GM19023 (cell line): ENCODE data around the gene MRO.

Experiments used
- ATAC-seq: cut with Tn5 transposase; IDR thresholded peaks from one replicate; pipeline ENCODE4 v1.9.1; 2021; ENCODE audit warnings: mild to moderate bottlenecking, moderate library complexity; ENCODE audit not compliant: unreplicated experiment

The MRO gene

DNA sequence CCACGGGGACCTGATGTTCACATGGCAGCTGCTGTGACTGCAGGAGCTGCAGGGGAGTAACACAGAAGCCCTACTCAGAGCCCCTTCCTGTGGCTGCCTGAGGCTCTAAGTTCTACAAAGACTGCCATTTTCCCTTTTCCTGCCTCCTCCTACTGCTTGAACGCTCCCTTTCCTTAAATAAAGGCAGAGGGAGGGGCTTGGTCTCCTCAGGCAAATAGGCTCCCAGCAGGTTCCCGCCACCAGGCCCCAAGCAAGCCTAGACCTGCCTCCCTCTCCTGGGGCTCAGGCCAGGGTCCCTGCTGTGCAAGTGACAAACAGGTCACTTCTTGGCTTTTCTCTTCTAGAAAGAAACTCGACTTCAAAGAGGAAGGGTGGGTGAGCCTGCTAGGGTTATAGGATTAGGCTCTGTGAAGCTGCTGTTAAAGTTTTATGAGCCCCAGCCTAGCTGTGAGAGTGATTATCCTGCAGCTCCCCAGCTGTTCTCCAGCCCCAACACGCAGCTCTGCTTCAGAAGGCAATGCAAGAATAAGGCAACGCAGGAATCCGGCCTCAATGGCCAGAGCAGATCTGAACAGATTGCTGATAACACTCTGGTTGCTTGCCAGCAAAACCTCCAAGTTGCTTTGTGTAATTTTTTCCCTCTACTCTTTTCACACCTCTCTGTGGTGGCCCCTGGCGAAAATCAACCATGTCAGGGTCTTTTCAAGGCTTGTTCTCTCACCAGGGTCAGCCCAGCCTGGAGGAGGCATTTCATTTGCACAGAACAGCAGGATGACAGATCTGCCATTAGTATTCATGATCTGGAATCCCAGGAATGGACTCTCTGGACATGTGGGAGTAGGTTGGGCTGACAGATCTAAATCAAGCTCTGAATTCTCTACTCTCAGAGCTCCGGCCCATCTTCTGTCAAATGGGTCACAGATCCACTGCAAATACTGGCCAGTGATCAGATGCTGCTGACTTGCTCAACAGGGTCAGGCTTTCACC, 71.3 kb downstream of the MRO start:
- no peak for ATAC-seq

DNA sequence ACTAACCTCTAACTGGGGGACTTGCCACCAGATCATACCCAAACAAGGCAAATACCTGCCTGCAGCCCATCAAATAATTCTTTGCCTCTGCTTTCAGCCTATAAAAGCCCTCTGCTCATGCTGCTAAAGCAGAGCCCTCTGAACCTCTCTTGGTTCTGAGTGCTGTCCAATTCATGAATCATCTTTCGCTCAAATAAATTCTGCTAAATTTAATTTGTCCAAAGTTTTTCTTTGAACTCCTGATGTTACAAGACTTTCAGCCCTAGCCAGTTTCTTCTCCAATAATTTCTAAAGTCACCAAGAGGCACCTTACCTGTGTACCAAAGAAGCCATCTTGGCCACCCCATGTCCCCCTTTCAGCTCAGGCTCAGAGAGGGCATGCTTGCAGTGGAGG, 72.0 kb downstream of the MRO start:
- no peak for ATAC-seq

DNA sequence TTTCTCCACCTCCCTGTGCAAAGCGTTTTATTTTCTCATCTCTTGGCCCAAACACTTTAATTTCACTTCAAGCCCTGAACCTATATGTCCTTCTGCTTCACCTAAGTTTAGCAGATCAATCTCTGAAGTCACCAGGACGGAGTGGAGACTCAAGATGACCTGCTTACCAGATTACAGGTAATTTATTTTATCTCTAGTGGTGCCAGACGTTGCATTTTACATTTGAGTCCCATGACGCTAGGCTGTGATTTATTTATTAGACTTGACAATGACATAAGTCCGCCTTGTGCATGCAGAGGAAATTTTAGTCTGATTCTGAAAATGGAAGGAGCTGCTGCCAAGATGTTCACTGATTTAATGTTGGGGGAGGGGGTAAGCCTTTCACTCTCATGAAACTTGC, 73.9 kb downstream of the MRO start:
- ATAC-seq = no peak
